ENCODE results near the gene STPG3.
"Not testable (repeated sequence)": the region's sequence is repeated elsewhere in the genome, so short reads cannot be mapped to it uniquely, and the experiment has no call there.

STPG3 gene

GRCh38 chr9:137247135-137247915, 3.8 kb upstream of the STPG3 start:
- no peak for DNase-seq

DNA sequence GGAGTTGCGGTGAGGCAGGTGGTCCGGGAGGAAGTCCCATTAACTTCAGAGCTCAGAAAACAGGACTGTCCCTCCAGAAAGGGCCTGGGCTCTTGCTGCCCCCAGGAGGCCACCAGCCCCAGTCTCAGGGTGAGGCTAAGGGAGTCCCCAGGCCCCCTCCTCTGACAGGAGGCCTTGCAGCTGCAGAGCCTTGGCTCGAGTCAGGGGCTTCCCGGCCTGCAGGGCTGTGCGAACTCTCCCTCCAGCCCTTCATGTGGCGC, 3.2 kb upstream of the STPG3 start:
- no peak for DNase-seq

DNA sequence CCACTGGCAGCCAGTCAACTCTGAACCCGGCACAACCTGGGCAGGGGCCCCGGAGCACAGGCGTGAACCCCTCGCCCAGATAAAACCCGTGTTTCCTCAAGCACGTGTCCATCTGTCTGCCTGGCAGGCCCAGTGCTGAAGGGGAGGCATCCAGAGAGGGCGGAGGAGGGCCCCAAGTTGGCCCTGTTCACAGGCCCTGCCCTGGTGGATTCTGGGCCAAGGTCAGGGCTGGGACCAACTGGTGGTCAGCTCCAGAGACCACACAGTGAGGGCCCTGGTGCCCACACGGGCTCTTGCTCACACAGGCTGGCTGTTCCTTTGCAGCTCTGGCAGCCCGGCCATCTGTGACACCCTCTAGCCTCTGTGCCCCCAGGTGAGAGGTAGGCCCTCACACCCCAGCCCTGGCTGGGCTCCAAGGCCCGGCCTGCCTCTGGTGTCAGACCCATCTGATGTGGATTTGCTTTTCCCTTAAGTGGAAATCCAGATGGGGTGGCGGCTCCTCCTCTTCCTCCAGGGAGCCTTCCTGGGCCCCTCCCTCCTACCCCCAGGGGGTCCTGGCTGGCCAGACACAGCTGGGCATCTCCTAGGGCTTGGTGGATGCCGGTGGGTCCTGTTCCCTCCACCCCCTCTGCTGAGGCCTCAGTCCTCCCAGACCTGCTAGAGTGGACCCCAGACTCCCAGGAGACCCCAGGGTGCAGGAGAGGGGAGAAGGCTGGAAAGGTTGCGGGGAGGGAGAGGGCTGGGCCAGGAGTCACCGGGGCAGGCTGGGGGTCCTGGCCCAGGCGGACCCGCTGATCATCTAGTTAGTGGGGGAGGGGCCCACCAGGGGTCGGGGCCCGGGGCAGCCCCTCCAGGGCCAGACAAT, 525 bp upstream of the STPG3 start:
- no peak for DNase-seq

DNA sequence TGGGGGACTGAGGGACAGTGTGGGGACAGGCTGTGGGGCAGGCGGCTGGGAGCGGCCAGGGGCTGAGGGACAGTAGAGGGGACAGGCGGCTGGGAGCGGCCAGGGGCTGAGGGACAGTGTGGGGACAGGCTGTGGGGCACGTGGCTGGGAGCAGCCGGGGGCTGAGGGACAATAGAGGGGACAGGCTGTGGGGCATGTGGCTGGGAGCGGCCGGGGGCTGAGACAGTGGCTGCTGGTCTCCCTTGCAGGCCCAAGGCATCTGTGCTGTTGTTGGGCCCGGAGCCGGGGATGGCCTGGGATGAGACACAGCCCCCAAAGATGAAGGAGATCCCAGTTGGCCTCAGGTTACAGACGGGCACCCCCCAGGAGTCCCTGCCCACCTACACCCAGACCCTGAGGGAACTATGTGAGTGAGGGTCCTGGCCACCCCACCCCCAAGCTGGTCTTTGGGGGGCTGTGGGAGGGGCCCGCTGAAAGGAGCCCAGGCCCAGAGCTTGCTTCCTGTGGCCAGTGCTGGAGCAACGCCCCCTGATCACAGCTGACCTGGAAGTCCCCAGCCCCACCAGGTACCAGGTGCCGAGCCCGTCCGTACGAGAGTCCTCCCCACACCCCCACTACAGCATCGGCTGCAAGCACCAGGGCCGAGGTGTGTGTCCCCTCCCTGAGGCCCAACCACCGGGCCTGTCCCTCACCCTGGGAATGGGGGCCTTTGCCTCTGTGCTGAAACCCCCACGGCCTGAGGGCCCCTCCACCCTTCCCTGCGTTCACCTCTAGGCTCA, 593 bp downstream of the STPG3 start:
- DNase-seq: no peak

- no peak for DNase-seq
Measured at GRCh38 chr9:137252555-137253506, 1.7 kb downstream of the STPG3 start.

DNA sequence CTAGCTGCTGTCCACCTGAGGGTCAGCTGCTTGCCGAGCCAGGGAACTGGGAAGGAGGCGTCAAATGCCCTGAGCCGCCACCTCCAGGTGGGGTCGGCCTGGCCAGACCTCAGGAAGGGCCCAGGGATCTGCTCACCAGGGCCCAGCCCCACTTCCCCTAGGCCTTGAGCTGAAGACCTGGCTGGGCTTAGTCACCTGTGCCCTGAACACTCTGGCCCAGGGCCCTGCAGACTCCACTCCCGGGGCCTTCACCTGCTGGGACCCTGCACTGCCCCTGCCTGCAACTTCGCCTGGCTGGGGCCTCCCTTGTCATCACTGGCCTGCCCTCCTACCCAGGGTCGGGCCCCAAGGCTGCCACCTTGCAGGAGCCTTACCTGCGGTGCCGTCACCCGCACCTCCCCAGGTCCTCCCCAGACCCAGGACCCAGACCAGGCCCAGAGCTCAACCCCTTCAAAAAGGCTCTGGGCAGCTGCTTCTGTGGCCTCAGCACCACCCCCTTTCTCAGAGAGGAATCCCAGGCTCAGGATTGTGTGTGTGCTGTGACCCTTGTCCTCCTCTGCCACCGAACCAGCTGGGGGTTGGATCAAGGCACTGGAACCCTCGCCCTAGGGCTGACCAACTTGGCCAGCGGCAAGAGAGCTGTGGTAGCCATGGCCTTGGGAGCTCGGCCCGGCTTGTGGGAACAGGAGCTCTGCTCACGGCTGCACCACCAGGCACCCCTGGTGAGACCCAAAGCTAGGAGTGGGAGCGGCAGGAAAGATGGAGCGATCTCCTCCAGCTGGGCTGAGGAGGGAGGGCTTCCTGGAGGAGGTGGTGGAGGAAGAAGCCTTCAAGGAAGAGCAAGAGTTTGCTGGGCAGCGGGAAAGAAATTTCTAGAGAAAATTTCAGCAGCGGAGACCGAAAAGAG, 2.9 kb downstream of the STPG3 start:
- DNase-seq: no peak

GRCh38 chr9:137254624-137255447, 3.8 kb downstream of the STPG3 start, which contains the start of gene NELFB:
Gene NELFB, plus strand, starts transcription at chr9:137255327.
- peak; percentile 99 for DNase-seq

GRCh38 chr9:137255448-137256114, 4.5 kb downstream of the STPG3 start:
- no peak for DNase-seq

DNA sequence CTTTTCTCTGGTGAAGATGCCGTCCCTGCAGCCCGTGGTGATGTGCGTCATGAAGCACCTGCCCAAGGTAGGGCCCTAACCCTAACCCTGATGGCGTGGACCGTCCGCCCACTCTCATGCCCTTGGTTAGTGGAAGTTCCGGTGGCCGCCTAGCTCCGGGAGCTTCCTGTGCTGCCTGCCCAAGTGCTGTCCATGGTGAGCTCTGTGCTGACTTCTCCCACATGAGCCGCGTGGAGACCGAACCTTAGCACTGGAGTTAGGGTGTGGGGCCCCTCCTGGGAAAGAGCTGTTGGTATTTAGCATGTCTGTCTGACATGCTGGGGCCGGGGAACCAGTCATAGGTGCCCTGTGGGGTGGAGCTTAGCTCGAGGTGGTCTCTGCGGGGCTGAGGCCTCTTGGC, 5.3 kb downstream of the STPG3 start:
- no peak for DNase-seq

- DNase-seq: no peak
Measured at GRCh38 chr9:137256856-137257255, 5.8 kb downstream of the STPG3 start.

DNA sequence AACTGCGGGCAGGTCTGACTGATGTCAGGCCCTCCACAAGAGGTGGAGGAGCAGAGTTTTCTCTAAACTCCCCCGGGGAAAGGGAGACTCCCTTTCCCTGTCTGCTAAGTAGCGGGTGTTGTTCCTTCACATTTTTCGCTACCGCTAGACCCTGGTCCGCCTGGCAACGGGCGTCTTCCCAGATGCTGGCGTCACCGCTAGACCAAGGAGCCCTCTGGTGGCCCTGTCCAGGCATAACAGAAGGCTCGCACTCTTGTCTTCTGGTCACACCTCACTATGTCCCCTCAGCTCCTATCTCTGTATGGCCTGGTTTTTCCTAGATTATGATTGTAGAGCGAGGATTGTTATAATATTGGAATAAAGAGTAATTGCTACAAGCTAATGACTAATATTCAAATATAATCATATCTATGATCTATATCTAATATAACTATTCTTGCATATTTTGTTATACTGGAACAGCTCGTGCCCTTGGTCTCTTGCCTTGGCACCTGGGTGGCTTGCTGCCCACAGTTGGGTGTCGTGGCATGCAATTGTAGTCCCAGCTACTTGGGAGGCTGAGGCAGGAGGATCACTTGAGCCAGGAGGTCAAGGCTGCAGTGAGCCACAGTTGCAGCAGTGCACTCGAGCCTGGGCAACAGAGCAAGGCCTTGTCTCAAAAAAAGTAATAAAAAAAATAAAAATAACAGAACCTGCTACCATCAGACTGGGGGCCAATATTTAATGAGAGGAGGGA, 11.3 kb downstream of the STPG3 start:
- not testable (repeated sequence) for DNase-seq

- DNase-seq: no peak
Measured at GRCh38 chr9:137262909-137263285, 11.8 kb downstream of the STPG3 start.

DNA sequence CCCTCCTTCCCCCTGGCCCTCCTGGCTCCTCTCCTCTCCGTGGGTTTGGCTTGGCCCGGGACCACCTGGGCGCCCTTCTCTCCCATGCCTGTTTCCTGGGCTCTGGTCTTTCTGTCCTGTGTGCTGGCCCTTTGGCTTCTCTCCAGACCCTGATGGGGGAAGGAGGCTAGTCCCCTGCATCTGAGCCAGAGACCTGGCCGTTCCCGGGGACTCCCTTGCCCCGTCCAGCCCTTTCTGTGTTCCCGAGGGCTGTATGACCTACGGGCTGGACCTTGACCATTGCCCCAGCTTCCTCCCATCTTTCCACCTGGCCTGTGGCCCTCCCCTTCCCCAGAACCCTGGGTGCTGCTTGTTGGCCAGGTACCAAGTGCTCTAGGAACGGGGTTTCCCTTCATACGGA, 12.4 kb downstream of the STPG3 start:
- DNase-seq: no peak

DNA sequence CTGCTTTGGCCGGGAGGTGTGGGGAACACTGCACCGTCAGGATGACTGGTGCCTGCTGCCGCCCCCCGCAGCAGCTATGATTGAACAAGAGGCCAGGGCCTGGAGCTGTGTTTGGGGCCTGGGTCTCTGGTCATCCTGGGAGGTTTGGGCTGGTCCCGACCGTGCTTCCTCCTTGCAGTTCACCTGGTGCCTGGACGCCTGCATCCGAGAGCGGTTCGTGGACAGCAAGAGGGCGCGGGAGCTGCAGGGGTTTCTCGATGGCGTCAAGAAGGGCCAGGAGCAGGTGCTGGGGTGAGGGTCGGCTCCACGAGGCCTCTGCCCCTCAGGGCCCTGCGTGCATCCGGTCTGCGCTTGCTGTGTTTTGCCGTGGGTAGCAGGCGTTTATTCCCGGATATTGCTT, 13.0 kb downstream of the STPG3 start:
- DNase-seq: no peak

DNA sequence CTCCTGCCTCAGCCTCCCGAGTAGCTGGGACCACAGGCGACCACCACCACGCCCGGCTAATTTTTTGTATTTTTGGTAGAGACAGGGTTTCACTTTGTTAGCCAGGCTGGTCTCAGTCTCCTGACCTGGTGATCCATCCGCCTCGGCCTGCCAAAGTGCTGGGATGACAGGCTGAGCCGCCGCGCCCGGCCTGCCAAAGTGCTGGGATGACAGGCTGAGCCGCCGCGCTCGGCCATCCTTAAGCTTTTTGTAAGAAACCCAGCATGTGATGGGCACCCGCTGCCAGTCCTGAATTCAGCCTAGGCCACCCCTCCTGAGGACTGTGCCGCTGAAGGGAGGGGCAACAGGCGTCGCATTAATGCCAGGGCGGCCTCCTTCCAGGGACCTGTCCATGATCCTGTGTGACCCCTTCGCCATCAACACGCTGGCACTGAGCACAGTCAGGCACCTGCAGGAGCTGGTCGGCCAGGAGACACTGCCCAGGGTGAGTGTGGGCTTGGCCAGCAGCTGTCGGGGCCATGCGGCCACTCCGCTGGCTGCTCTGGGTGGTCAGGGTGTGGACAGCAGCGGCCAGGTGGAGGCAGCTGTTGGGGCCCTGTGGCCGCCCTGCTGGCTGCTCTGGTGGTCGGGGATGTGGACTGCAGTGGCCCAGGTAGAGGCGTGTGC, 14.5 kb downstream of the STPG3 start:
- DNase-seq: no peak

- no peak for DNase-seq
Measured at GRCh38 chr9:137266162-137266527, 15.1 kb downstream of the STPG3 start.

DNA sequence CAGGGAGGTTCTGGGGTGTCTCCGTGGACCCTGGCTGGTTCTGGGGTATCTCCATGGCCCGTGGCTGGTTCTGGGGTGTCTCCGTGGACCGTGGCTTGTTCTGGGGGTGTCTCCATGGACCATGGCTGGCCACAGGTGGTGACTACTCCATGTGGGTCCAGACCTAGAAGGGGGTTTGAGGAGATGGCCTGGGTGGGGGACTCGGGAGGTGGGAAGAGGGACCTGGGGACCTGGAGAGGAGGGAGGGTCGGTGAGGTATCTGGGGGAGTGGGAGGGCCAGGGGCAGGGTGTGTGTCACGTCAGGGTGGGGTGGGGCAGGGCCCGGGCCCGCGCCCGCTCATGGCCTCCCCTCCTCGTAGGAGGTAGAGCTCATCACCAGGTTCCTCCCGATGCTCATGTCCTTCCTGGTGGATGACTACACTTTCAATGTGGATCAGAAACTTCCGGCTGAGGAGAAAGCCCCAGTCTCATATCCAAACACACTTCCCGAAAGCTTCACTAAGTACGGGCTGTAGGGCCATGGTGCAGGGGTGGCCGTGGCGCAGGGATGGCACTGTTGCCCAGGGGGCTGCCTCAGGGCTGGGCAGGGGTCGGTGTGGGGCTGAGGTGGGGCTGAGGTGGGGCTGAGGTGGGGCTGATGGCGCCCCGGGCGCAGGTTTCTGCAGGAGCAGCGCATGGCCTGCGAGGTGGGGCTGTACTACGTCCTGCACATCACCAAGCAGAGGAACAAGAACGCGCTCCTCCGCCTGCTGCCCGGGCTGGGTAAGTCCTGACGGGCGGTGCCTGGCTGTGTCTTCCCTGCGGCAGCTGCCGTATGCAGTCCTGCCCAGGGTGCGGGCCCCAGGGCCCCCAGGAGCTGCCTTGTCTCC, 15.7 kb downstream of the STPG3 start:
- DNase-seq: no peak

DNA sequence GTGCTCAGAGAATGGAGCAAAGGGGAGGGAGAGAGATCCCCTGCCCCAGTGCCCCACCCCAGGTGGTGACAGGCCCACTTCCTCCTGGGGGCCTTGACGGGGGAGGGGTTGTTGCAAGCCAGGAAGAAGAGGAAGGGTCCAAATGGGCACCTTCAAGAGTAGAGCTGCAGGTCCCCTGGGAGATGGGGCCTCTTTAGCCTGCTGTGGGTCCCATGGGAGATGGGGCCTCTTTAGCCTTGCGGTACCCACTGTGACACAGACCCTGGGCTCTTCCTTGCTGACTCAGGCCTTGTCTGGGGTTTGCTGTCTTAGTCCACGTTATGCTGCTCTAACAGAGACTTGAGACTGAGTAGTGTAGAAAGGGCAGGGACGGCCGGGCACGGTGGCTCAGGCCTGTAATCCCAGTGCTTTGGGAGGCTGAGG, 16.9 kb downstream of the STPG3 start:
- no peak for DNase-seq

Measured in activated CD8-positive, alpha-beta memory T cell treated with anti-CD3 and anti-CD28 coated beads for 24 hours (primary cell).